Activated B cell treated with CpG ODN at 0.5 μM for 24 hours (primary cell): Measurements from ENCODE around the gene RPRD2. TPM values are rescaled to one million over a fixed set of nuclear protein-coding genes. Genes with fewer than 3 reads are reported as not detected.

Source experiments
- ATAC-seq: fragments of 200-7000 bp; cut with Tn5 transposase; one replicate; pipeline ENCODE4 v1.10.0; 2021; ENCODE audit warnings: low read depth, mild to moderate bottlenecking, moderate library complexity
- CTCF ChIA-PET: fragments of 350-600 bp; sonication (Branson Sonifier 250); formaldehyde crosslinking; loops from one replicate; lab custom pipeline; 2021; ENCODE audit warnings: antibody characterized with exemption; lab: Charles Lee
- POLR2A ChIA-PET: fragments of 350-600 bp; sonication (Branson Sonifier 250); formaldehyde crosslinking; loops from one replicate; lab custom pipeline; 2021; ENCODE audit warnings: antibody characterized with exemption; lab: Charles Lee
- DNase-seq: peaks from one replicate; pipeline ENCODE4 v3.0.0; 2022
- H3K27ac Mint-ChIP-seq: one replicate; pipeline ENCODE4 v1.8.0; 2020; ENCODE audit warnings: mixed read lengths
- H3K27me3 Mint-ChIP-seq: one replicate; pipeline ENCODE4 v1.8.0; 2021; ENCODE audit warnings: mixed read lengths
- H3K36me3 Mint-ChIP-seq: one replicate; pipeline ENCODE4 v1.8.0; 2021; ENCODE audit warnings: low read depth, mixed read lengths
- H3K4me1 Mint-ChIP-seq: one replicate; pipeline ENCODE4 v1.8.0; 2021; ENCODE audit warnings: mixed read lengths
- H3K4me3 Mint-ChIP-seq: one replicate; pipeline ENCODE4 v1.8.0; 2020; ENCODE audit warnings: mild to moderate bottlenecking, mixed read lengths
- H3K9me3 Mint-ChIP-seq: one replicate; pipeline ENCODE4 v1.8.0; 2020; ENCODE audit warnings: mixed read lengths
- CTCF ChIP-seq: fragments of 200-600 bp; IDR thresholded peaks from one replicate; pipeline ENCODE4 v1.8.0; 2022; ENCODE audit warnings: antibody characterized with exemption, mild to moderate bottlenecking
- intact Hi-C: fragments of 100-400 bp; cut with micrococcal nuclease; formaldehyde crosslinking; loops from one replicate; pipeline ENCODE4 v1.15.1; 2024
- total RNA-seq: library from RNA; stranded (reverse); gene quantifications from 2 replicates; pipeline ENCODE4 v1.2.3, GENCODE V29; 2022

The RPRD2 gene
- total RNA-seq, 1 donor from 2014 or later = 28.6 TPM

- POLR2A ChIA-PET = interaction anchor here (0.5 to 4.2 kb wide), 12 partner anchors 15 to 248 kb away, joined by 3 to 41 read pairs (median 8); partner anchors contain the start of genes APH1A, MCL1 and TARS2
- DNase-seq (no peak), ATAC-seq (no peak)
- Mint-ChIP-seq H3K9me3 (no peaks in the 10 kb centered on the region), H3K36me3 (no peaks in the 10 kb centered on the region), H3K27ac (peak overlapping the region; percentile 61), H3K4me3 (peak overlapping the region; percentile 95), H3K27me3 (no peaks in the 10 kb centered on the region), H3K4me1 (peaks cover 27% of the 10 kb centered on the region)
- no peak for TF ChIP-seq CTCF
- CTCF ChIA-PET = interaction anchor here (0.8 to 2.0 kb wide), 4 partner anchors 16 to 260 kb away, joined by 3 to 8 read pairs (median 4); no protein-coding TSS in a partner anchor
- intact Hi-C loops = loop anchor here (5.0 kb wide), 2 partner anchors 46 to 259 kb away; partner anchors contain the start of gene CA14
Measured at GRCh38 chr1:150516616-150517015, 152.7 kb downstream of the RPRD2 start.

- ChIA-PET POLR2A (no interaction called here), CTCF (interaction anchor here (1.7 kb wide), 1 partner anchor 265 kb away, joined by 3 read pairs; no protein-coding TSS in a partner anchor)
- H3K36me3 Mint-ChIP-seq = no peaks in the 10 kb centered on the region
- ATAC-seq = no peak
- H3K4me3 Mint-ChIP-seq = no peak overlapping the region
- no peak for DNase-seq
- H3K27ac Mint-ChIP-seq = no peak overlapping the region
- intact Hi-C loops = no loop called here
- no peak for TF ChIP-seq CTCF
- no peaks in the 10 kb centered on the region for H3K27me3 Mint-ChIP-seq
- no peaks in the 10 kb centered on the region for H3K9me3 Mint-ChIP-seq
- peaks cover 15% of the 10 kb centered on the region for H3K4me1 Mint-ChIP-seq
Measured at GRCh38 chr1:150521196-150521968, 157.4 kb downstream of the RPRD2 start.

- no peak for ATAC-seq
Measured at GRCh38 chr1:150525348-150525747, 161.4 kb downstream of the RPRD2 start.

More at GRCh38 chr1:150525348-150525747, 161.4 kb downstream of the RPRD2 start:
- Mint-ChIP-seq H3K4me1 (no peaks in the 10 kb centered on the region), H3K4me3 (no peak overlapping the region), H3K36me3 (no peaks in the 10 kb centered on the region), H3K9me3 (no peaks in the 10 kb centered on the region), H3K27me3 (no peaks in the 10 kb centered on the region), H3K27ac (no peak overlapping the region)
- no peak for DNase-seq
- POLR2A ChIA-PET = no interaction called here
- no peak for TF ChIP-seq CTCF
- CTCF ChIA-PET = no interaction called here
- intact Hi-C loops = no loop called here

Other genes with a start within 250 kb of the RPRD2 start
- 195 and 208 TPM in 2 replicates for gene PLEKHO1, start 214.2 kb upstream of the RPRD2 start, total RNA-seq
- gene ANP32E, start 128.0 kb upstream of the RPRD2 start, total RNA-seq = 70.5 and 84.3 TPM in 2 replicates
- not detected in 2 replicates for gene CA14, start 106.4 kb upstream of the RPRD2 start, total RNA-seq
- 145 TPM in 2 replicates for gene APH1A, start 95.1 kb upstream of the RPRD2 start, total RNA-seq
- 0.38 and 0.39 TPM in 2 replicates for gene C1orf54, start 91.4 kb upstream of the RPRD2 start, total RNA-seq
- gene CIART, start 81.6 kb upstream of the RPRD2 start, total RNA-seq = 0.20 and 1.0 TPM in 2 replicates
- 66.8 and 69.2 TPM in 2 replicates for gene MRPS21, start 70.3 kb upstream of the RPRD2 start, total RNA-seq
- gene PRPF3, start 42.6 kb upstream of the RPRD2 start, total RNA-seq = 112 and 136 TPM in 2 replicates
- 42.6 and 50.7 TPM in 2 replicates for gene TARS2, start 123.3 kb downstream of the RPRD2 start, total RNA-seq
- gene ECM1, start 144.0 kb downstream of the RPRD2 start, total RNA-seq = 1.7 and 2.1 TPM in 2 replicates
- gene FALEC, start 151.6 kb downstream of the RPRD2 start, total RNA-seq = 1.1 TPM in 1 of 2 replicates, not detected in the other
- gene ADAMTSL4, start 185.3 kb downstream of the RPRD2 start, total RNA-seq = 0.11 TPM in 1 of 2 replicates, not detected in the other
- 224 and 233 TPM in 2 replicates for gene MCL1, start 215.5 kb downstream of the RPRD2 start, total RNA-seq